Sigmoid colon (tissue), 4 donors: Measurements from ENCODE around the gene FBXL19.

ENCODE experiments used
- EP300 ChIP-seq, 4 donors: sonication (generic); formaldehyde crosslinking; IDR thresholded peaks; one replicate each; pipeline ENCODE4 v1.6.1; 2017; ENCODE audit warnings: antibody characterized with exemption in 4 of 4
- POLR2A ChIP-seq, 2 donors: fragments of 450-650 bp; IDR thresholded peaks; one replicate each; pipeline ENCODE4 v1.6.1; 2016; ENCODE audit warnings: antibody characterized with exemption in 2 of 2, mild to moderate bottlenecking in 2 of 2, moderate library complexity in 2 of 2
- POLR2AphosphoS5 ChIP-seq, 4 donors: sonication (generic); formaldehyde crosslinking; IDR thresholded peaks; one replicate each; pipeline ENCODE4 v1.6.1; 2017; ENCODE audit warnings: antibody characterized with exemption in 4 of 4
- TF ChIP-seq, protein P1 (sequence below), 4 experiments: fragments of 450-650 bp in 3 of 4; fragments of 200-600 bp in 1 of 4; IDR thresholded peaks; one replicate each; pipeline ENCODE4 v1.5.1; 2016 to 2019; ENCODE audit warnings: antibody characterized with exemption in 4 of 4, mild to moderate bottlenecking in 3 of 4, moderate library complexity in 2 of 4

DNA sequence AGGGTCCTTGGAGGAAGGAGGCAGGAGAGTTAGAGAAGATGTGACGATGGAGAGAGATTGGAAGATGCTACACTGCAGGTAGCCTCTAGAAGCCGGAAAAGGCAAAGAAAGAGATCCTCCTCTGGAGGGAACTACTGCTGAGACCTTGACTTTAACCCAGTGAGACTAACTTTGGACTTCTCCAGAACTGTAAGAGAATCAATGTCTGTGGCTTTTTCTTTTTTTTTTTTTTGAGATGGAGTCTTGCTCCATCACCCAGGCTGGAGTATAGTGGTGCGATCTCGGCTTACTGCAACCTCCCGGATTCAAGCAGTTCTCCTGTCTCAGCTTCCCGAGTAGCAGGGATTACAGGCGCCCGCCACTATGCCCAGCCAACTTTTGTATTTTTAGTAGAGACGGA is 38.2 kb upstream of the FBXL19 start:
- TF ChIP-seq, protein P1, sequence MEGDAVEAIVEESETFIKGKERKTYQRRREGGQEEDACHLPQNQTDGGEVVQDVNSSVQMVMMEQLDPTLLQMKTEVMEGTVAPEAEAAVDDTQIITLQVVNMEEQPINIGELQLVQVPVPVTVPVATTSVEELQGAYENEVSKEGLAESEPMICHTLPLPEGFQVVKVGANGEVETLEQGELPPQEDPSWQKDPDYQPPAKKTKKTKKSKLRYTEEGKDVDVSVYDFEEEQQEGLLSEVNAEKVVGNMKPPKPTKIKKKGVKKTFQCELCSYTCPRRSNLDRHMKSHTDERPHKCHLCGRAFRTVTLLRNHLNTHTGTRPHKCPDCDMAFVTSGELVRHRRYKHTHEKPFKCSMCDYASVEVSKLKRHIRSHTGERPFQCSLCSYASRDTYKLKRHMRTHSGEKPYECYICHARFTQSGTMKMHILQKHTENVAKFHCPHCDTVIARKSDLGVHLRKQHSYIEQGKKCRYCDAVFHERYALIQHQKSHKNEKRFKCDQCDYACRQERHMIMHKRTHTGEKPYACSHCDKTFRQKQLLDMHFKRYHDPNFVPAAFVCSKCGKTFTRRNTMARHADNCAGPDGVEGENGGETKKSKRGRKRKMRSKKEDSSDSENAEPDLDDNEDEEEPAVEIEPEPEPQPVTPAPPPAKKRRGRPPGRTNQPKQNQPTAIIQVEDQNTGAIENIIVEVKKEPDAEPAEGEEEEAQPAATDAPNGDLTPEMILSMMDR (IDR thresholded peaks at IDR 0.05) = no peak
- TF ChIP-seq POLR2AphosphoS5 (IDR thresholded peaks at IDR 0.05) (no peak), POLR2A (IDR thresholded peaks at IDR 0.05) (no peak), EP300 (IDR thresholded peaks at IDR 0.05) (no peak)
